ENCODE results near the gene C11orf98. TPM values are rescaled to one million over a fixed set of nuclear protein-coding genes. Genes with fewer than 3 reads are reported as not detected.
A peak's percentile ranks its signal among the peaks of the same experiment; 100 is the strongest.
"Not testable (repeated sequence)": the region's sequence is repeated elsewhere in the genome, so short reads cannot be mapped to it uniquely, and the experiment has no call there.

Gene C11orf98
- total RNA-seq, 1 donor from 2014 or later = 39.0 TPM

GRCh38 chr11:62678770-62679696, 14.0 kb upstream of the C11orf98 start, which contains the start of gene UBXN1:
Gene UBXN1, minus strand, starts transcription at chr11:62679073. Its CDS starts 150 bp downstream, at chr11:62678923.
- peak; percentile 94 for DNase-seq (ENCODE audit: low spot score)
- Mint-ChIP-seq H3K4me3 (ENCODE audit: unreplicated experiment) (peak within 1 kb of the TSS; percentile 84), H3K4me1 (ENCODE audit: low read depth) (peaks cover 35% of the 10 kb centered on the region), H3K36me3 (ENCODE audit: low read depth) (peaks cover 10% of the 10 kb centered on the region), H3K27ac (ENCODE audit: unreplicated experiment) (peak within 1 kb of the TSS; percentile 98), H3K9me3 (ENCODE audit: low read depth) (no peaks in the 10 kb centered on the region), H3K27me3 (ENCODE audit: low read depth) (no peaks in the 10 kb centered on the region)
- TF ChIP-seq, protein P1, sequence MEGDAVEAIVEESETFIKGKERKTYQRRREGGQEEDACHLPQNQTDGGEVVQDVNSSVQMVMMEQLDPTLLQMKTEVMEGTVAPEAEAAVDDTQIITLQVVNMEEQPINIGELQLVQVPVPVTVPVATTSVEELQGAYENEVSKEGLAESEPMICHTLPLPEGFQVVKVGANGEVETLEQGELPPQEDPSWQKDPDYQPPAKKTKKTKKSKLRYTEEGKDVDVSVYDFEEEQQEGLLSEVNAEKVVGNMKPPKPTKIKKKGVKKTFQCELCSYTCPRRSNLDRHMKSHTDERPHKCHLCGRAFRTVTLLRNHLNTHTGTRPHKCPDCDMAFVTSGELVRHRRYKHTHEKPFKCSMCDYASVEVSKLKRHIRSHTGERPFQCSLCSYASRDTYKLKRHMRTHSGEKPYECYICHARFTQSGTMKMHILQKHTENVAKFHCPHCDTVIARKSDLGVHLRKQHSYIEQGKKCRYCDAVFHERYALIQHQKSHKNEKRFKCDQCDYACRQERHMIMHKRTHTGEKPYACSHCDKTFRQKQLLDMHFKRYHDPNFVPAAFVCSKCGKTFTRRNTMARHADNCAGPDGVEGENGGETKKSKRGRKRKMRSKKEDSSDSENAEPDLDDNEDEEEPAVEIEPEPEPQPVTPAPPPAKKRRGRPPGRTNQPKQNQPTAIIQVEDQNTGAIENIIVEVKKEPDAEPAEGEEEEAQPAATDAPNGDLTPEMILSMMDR (IDR thresholded peaks at IDR 0.05) = no peak

DNA sequence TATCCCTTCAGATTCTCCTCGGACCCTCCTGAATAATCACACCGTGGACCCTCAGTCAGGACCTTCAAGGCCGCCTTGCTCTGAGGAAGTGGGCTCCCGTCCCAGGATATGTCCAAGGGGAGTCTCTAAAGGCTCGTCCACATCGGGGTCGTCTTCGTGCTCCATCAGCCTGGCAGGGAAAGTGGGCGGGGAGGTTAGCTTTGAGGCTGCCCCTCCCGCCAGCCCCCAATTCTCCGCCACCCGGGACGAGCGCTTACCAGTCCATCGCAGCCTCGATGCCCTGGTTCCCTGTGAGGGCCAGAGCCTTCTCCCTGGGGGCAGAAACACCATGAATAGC, 13.4 kb upstream of the C11orf98 start:
- DNase-seq (ENCODE audit: low spot score) = no peak
- H3K27ac Mint-ChIP-seq (ENCODE audit: unreplicated experiment) = peak overlapping the region; percentile 98

GRCh38 chr11:62677714-62678113, 12.7 kb upstream of the C11orf98 start:
- Mint-ChIP-seq H3K4me1 (ENCODE audit: low read depth) (peaks cover 38% of the 10 kb centered on the region), H3K36me3 (ENCODE audit: low read depth) (peaks cover 10% of the 10 kb centered on the region), H3K27ac (ENCODE audit: unreplicated experiment) (peak overlapping the region; percentile 98), H3K27me3 (ENCODE audit: low read depth) (no peaks in the 10 kb centered on the region), H3K4me3 (ENCODE audit: unreplicated experiment) (peak overlapping the region; percentile 84), H3K9me3 (ENCODE audit: low read depth) (no peaks in the 10 kb centered on the region)
- TF ChIP-seq, protein P1 (IDR thresholded peaks at IDR 0.05) = no peak
- DNase-seq (ENCODE audit: low spot score) = no peak

More for the DNA sequence above, 13.4 kb upstream of the C11orf98 start:
- H3K4me3 Mint-ChIP-seq (ENCODE audit: unreplicated experiment) = peak overlapping the region; percentile 84
- TF ChIP-seq, protein P1 (IDR thresholded peaks at IDR 0.05) = no peak
- H3K36me3 Mint-ChIP-seq (ENCODE audit: low read depth) = peaks cover 10% of the 10 kb centered on the region
- no peaks in the 10 kb centered on the region for H3K9me3 Mint-ChIP-seq (ENCODE audit: low read depth)
- no peaks in the 10 kb centered on the region for H3K27me3 Mint-ChIP-seq (ENCODE audit: low read depth)
- H3K4me1 Mint-ChIP-seq (ENCODE audit: low read depth) = peaks cover 35% of the 10 kb centered on the region

DNA sequence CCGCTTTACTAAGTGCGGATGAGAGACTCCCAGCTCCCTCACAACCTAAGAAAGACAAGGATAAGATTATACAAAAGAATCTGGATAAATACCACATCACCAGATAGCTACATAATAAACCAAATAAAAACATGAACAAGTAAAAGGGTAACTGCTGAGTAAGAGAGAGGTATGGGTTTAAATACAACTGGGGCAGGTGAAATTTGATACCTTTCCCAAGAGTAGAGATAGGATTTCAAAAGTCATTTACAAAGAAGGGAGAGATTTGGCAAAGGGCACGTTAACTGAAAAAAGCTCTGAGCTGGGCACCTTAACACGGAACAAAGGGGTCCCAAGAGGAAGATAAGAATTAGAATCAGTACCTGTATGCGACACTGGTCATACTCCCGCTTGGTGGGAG, 12.1 kb upstream of the C11orf98 start:
- peaks cover 10% of the 10 kb centered on the region for H3K36me3 Mint-ChIP-seq (ENCODE audit: low read depth)
- TF ChIP-seq, protein P1 (IDR thresholded peaks at IDR 0.05) = no peak
- H3K27me3 Mint-ChIP-seq (ENCODE audit: low read depth) = no peaks in the 10 kb centered on the region
- peaks cover 44% of the 10 kb centered on the region for H3K4me1 Mint-ChIP-seq (ENCODE audit: low read depth)
- H3K4me3 Mint-ChIP-seq (ENCODE audit: unreplicated experiment) = peak overlapping the region; percentile 47
- no peak for DNase-seq (ENCODE audit: low spot score)
- no peaks in the 10 kb centered on the region for H3K9me3 Mint-ChIP-seq (ENCODE audit: low read depth)
- H3K27ac Mint-ChIP-seq (ENCODE audit: unreplicated experiment) = peak overlapping the region; percentile 52

GRCh38 chr11:62676698-62677097, 11.7 kb upstream of the C11orf98 start:
- H3K27ac Mint-ChIP-seq (ENCODE audit: unreplicated experiment) = no peak overlapping the region
- no peak for DNase-seq (ENCODE audit: low spot score)

DNA sequence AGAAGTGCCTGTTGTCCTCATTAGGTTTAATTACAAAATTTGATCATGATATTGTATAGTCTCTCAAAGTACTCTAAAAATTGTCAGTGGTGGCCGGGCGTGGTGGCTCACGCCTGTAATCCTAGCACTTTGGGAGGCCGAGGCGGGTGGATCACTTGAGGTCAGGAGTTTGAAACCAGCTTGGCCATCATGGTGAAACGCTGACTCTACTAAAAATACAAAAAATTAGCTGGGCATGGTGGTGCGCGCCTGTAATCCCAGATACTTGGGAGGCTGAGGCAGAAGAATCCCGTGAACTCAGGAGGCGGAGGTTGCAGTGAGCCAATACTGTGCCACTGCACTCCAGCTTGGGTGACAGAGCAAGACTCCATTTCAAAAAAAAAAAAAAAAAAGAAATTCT, 10.4 kb upstream of the C11orf98 start:
- H3K4me1 Mint-ChIP-seq (ENCODE audit: low read depth) = peaks cover 46% of the 10 kb centered on the region
- H3K36me3 Mint-ChIP-seq (ENCODE audit: low read depth); H3K4me3 Mint-ChIP-seq (ENCODE audit: unreplicated experiment); H3K27ac Mint-ChIP-seq (ENCODE audit: unreplicated experiment); H3K9me3 Mint-ChIP-seq (ENCODE audit: low read depth); DNase-seq (ENCODE audit: low spot score); H3K27me3 Mint-ChIP-seq (ENCODE audit: low read depth): not testable (repeated sequence)

More at GRCh38 chr11:62676698-62677097, 11.7 kb upstream of the C11orf98 start:
- TF ChIP-seq, protein P1 (IDR thresholded peaks at IDR 0.05) = peak; percentile 21
- Mint-ChIP-seq H3K4me1 (ENCODE audit: low read depth) (peaks cover 46% of the 10 kb centered on the region), H3K27me3 (ENCODE audit: low read depth) (no peaks in the 10 kb centered on the region), H3K4me3 (ENCODE audit: unreplicated experiment) (peak overlapping the region; percentile 47), H3K36me3 (ENCODE audit: low read depth) (peaks cover 10% of the 10 kb centered on the region), H3K9me3 (ENCODE audit: low read depth) (no peaks in the 10 kb centered on the region)
